AG09309 (cell line): ENCODE measurements around the gene DYNC2H1.

Experiments
- DNase-seq: peaks from one replicate; pipeline ENCODE4 v3.0.0-alpha.2; 2010; ENCODE audit warnings: low read depth
- H3K4me3 ChIP-seq: 2 replicates; pipeline ENCODE4 v1.5.1; 2011; ENCODE audit warnings: mild to moderate bottlenecking, low read depth, low read length, moderate library complexity; ENCODE audit not compliant: control insufficient read depth
- TF ChIP-seq, protein P1 (sequence below): IDR thresholded peaks from 2 replicates; pipeline ENCODE4 v1.5.1; 2011; ENCODE audit warnings: mild to moderate bottlenecking, low read depth, low read length, inconsistent platforms; ENCODE audit not compliant: insufficient read depth, control insufficient read depth; ENCODE audit errors: missing control alignments

Gene DYNC2H1

DNA sequence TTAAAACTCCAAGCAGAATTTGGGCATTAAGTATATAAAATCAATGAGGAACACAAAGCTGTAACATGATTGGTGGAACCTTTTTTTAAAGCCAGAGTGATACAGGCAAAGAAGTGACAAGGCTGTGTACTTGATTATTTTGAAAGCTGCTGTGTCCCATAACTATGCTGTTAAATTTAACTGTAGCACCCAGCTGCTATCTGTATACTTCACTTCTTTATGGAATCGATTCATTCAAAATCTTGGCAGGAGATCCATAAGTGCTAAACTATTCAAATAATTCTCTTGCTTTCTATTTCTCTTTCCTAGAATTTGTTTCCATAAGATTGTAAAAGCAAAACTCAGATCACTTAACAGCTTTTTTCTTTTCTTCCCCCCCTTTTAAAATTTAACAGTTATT lies 231.7 kb downstream of the DYNC2H1 start:
- TF ChIP-seq, protein P1, sequence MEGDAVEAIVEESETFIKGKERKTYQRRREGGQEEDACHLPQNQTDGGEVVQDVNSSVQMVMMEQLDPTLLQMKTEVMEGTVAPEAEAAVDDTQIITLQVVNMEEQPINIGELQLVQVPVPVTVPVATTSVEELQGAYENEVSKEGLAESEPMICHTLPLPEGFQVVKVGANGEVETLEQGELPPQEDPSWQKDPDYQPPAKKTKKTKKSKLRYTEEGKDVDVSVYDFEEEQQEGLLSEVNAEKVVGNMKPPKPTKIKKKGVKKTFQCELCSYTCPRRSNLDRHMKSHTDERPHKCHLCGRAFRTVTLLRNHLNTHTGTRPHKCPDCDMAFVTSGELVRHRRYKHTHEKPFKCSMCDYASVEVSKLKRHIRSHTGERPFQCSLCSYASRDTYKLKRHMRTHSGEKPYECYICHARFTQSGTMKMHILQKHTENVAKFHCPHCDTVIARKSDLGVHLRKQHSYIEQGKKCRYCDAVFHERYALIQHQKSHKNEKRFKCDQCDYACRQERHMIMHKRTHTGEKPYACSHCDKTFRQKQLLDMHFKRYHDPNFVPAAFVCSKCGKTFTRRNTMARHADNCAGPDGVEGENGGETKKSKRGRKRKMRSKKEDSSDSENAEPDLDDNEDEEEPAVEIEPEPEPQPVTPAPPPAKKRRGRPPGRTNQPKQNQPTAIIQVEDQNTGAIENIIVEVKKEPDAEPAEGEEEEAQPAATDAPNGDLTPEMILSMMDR, result no peak
- no peak overlapping the region for H3K4me3 ChIP-seq
- DNase-seq, result no peak

DNA sequence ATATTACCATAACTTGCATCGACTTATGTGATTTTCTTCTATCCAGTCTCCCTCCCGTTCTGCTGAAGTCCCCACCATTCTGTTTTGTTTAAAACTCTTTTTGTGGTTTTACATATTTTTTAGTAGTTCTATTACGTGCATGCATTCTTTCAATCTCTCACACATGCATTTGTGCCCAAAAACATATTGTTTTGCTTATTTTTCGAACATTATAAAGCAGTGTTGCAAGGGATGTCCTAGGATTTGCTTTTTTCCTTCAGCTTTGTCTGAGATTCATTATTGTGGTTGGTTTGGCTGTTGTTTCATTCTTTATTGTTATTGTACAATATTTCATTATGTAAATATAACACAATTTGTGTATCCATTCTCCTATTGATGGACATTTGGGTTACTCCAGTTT lies 235.7 kb downstream of the DYNC2H1 start:
- TF ChIP-seq, protein P1, result no peak
- no peak for DNase-seq
- H3K4me3 ChIP-seq, result no peak overlapping the region

GRCh38 chr11:103349595-103349994 lies 240.4 kb downstream of the DYNC2H1 start:
- DNase-seq, result no peak
- no peak overlapping the region for H3K4me3 ChIP-seq
- TF ChIP-seq, protein P1, result no peak

DNA sequence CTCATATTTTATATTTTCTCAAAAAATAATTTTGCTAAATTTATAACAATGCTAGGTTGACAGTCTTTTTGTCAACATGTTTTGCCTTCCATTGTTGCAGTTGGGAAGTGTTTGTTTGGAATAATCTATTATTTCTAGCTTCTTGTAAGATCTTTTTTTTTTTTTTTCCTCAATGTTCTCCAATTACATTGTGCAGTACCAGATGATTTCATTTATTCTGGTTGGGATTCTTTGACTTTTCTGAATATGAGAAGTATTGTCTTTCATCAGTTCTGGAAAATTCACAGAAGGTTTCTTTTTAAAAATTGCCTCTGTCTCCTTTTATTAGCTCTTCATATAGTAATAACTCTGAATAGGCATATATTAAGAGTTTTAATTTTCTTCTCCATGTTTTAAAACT lies 245.4 kb downstream of the DYNC2H1 start:
- no peak for DNase-seq
- H3K4me3 ChIP-seq, result no peak overlapping the region
- TF ChIP-seq, protein P1, result no peak

DNA sequence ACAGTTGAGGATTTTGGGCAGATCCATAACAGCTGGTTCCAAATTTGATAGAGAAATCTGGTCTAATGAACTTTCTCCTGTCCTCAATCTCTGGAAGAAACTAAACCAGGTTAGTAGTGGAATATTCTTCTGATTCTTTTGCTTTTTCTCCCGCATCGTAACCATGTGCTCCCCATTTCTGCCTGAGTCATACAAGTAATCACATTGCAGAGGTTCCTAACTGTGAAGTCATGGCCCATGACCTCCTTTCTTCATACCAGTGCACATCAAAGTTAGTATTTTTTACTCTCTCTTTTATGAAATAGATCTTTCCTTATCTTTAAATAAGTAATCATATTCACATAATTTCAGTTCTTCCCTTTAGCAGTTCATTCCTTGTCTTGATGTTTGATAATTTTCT lies 249.0 kb downstream of the DYNC2H1 start:
- no peak for DNase-seq
- TF ChIP-seq, protein P1, result no peak

DNA sequence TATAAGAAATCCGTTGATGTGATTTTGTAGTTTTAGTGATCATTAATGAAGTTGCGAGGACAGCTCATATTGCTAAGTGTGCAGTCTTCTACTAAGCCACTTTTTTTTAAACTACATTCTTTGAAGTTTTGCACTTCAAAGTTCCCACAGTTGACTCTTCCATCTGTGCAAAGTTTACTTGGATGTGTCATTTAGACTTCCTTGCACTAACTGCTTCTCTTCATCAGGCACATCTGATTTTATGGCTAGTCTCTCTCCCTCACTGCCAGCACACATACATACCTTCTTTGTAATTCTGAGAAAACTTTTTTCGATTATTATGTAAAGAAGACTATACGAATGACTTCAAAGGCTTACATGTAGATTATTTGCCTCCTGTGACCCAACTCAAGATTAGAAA lies 250.0 kb downstream of the DYNC2H1 start:
- no peak for DNase-seq
- TF ChIP-seq, protein P1, result no peak
- no peak overlapping the region for H3K4me3 ChIP-seq

More for the DNA sequence above, 249.0 kb downstream of the DYNC2H1 start:
- H3K4me3 ChIP-seq, result no peak overlapping the region

- DNase-seq, result no peak
- TF ChIP-seq, protein P1, result no peak
- H3K4me3 ChIP-seq, result no peak overlapping the region
Observed at GRCh38 chr11:103364687-103365086, 255.5 kb downstream of the DYNC2H1 start.
